Muscle of leg (tissue), 11 donors: ENCODE results near the gene DCDC2C. TPM values are rescaled to one million over a fixed set of nuclear protein-coding genes. Genes with fewer than 3 reads are reported as not detected.
"Not testable (repeated sequence)": the region's sequence is repeated elsewhere in the genome, so short reads cannot be mapped to it uniquely, and the experiment has no call there.

Experiments used
- DNase-seq: peaks from one replicate; pipeline ENCODE4 v3.0.0; 2013
- H3K27ac ChIP-seq: one replicate; pipeline ENCODE4 v1.5.1; 2013; ENCODE audit warnings: mild to moderate bottlenecking, low read length, control low read depth
- H3K27me3 ChIP-seq: one replicate; pipeline ENCODE4 v1.6.1; 2013; ENCODE audit warnings: low read length; ENCODE audit not compliant: control insufficient read depth, insufficient read depth
- H3K36me3 ChIP-seq: one replicate; pipeline ENCODE4 v1.6.1; 2013; ENCODE audit warnings: low read length; ENCODE audit not compliant: control insufficient read depth, insufficient read depth
- H3K4me1 ChIP-seq: one replicate; pipeline ENCODE4 v1.6.1; 2013; ENCODE audit warnings: low read length; ENCODE audit not compliant: control insufficient read depth, insufficient read depth
- H3K4me3 ChIP-seq: one replicate; pipeline ENCODE4 v1.5.1; 2013; ENCODE audit warnings: low read length, control low read depth
- H3K9me3 ChIP-seq: replicated peaks from 2 replicates; pipeline ENCODE4 v1.6.1; 2013; ENCODE audit warnings: low read depth, low read length; ENCODE audit not compliant: control insufficient read depth
- WGBS: methylation state at CpG from one replicate; pipeline ENCODE4 v1.1.5; 2013; ENCODE audit warnings: missing lambda C conversion rate; ENCODE audit not compliant: insufficient coverage; 5-methylcytosine and 5-hydroxymethylcytosine counted together
- polyA plus RNA-seq, 8 donors: library from polyadenylated mRNA; unstranded; fragments of 120-200 nt; gene quantifications; one replicate each; pipeline versions ENCODE4 v1.2.1 to v1.2.3, GENCODE V29; 2013; ENCODE audit warnings: inconsistent platforms in 1 of 8, low replicate concordance in 1 of 8; ENCODE audit not compliant: insufficient read length in 8 of 8, insufficient read depth in 1 of 8
- total RNA-seq: library from RNA; stranded (reverse); fragments of 120-200 nt; gene quantifications from one replicate; pipeline ENCODE4 v1.2.4, GENCODE V29; 2013

The DCDC2C gene
- total and polyA plus RNA-seq, 9 donors: 0.18 to 0.73 (median 0.29) TPM; not detected in 3

GRCh38 chr2:3806730-3807129 lies 103.4 kb downstream of the DCDC2C start:
- Histone ChIP-seq H3K27me3 (no peaks in the 10 kb centered on the region), H3K4me3 (no peak overlapping the region), H3K27ac (no peak overlapping the region), H3K9me3 (no peaks in the 10 kb centered on the region), H3K4me1 (no peaks in the 10 kb centered on the region), H3K36me3 (no peaks in the 10 kb centered on the region)
- DNase-seq: no peak
- 96% methylated on average over 4 of the region's 7 CpGs for WGBS

- WGBS: 93% methylated on average over 2 of the region's 3 CpGs
- H3K27me3 ChIP-seq: no peaks in the 10 kb centered on the region
- no peaks in the 10 kb centered on the region for H3K36me3 ChIP-seq
- H3K27ac ChIP-seq: no peak overlapping the region
- no peak overlapping the region for H3K4me3 ChIP-seq
- DNase-seq: no peak
- no peaks in the 10 kb centered on the region for H3K9me3 ChIP-seq
- no peaks in the 10 kb centered on the region for H3K4me1 ChIP-seq
Measured at GRCh38 chr2:3807853-3808252, 104.5 kb downstream of the DCDC2C start.

GRCh38 chr2:3814706-3815245 lies 111.4 kb downstream of the DCDC2C start:
- Histone ChIP-seq H3K27ac (no peak overlapping the region), H3K27me3 (no peaks in the 10 kb centered on the region), H3K4me3 (no peak overlapping the region), H3K4me1 (peaks cover 7% of the 10 kb centered on the region), H3K36me3 (no peaks in the 10 kb centered on the region), H3K9me3 (peaks cover 6% of the 10 kb centered on the region)
- DNase-seq: peak; percentile 47
- WGBS: 72% methylated on average over 7 of the region's 7 CpGs

DNA sequence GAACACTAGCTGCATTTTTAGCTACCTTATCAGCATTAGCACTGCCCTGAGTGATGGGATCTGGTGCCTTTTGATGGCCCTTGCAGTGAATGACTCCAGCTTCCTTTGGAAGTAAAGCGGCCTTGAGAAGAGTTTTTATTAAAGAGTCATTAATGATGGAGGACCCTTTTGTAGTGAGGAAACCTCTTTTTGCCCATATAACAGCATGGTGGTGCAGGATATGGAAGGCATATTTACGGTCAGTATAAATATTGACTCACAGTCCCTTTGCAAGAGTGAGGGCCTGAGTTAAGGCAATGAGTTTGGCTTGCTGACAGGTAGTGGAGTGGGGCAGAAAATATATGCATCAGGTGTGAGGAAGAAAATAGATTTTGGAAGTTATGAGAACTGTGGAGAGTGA lies 113.8 kb downstream of the DCDC2C start:
- not testable (repeated sequence) for H3K4me3 ChIP-seq, H3K36me3 ChIP-seq, H3K27me3 ChIP-seq, DNase-seq, H3K9me3 ChIP-seq, H3K4me1 ChIP-seq, H3K27ac ChIP-seq
- 78% methylated on average over 2 of the region's 2 CpGs for WGBS

- WGBS: no CpG with 5 or more reads among the region's 1 CpG
- no peak overlapping the region for H3K27ac ChIP-seq
- DNase-seq: peak; percentile 26
Measured at GRCh38 chr2:3823748-3824147, 120.4 kb downstream of the DCDC2C start.

GRCh38 chr2:3827673-3828575 lies 124.5 kb downstream of the DCDC2C start:
- H3K27me3 ChIP-seq: no peaks in the 10 kb centered on the region
- 57% methylated on average over 1 of the region's 6 CpGs for WGBS
- DNase-seq: no peak
- no peaks in the 10 kb centered on the region for H3K36me3 ChIP-seq
- H3K4me3 ChIP-seq: no peak overlapping the region
- no peaks in the 10 kb centered on the region for H3K4me1 ChIP-seq
- H3K9me3 ChIP-seq: peaks cover 3% of the 10 kb centered on the region
- H3K27ac ChIP-seq: no peak overlapping the region

More at GRCh38 chr2:3823748-3824147, 120.4 kb downstream of the DCDC2C start:
- H3K4me3 ChIP-seq: no peak overlapping the region
- H3K36me3 ChIP-seq: no peaks in the 10 kb centered on the region
- H3K4me1 ChIP-seq: no peaks in the 10 kb centered on the region
- no peaks in the 10 kb centered on the region for H3K9me3 ChIP-seq
- no peaks in the 10 kb centered on the region for H3K27me3 ChIP-seq

DNA sequence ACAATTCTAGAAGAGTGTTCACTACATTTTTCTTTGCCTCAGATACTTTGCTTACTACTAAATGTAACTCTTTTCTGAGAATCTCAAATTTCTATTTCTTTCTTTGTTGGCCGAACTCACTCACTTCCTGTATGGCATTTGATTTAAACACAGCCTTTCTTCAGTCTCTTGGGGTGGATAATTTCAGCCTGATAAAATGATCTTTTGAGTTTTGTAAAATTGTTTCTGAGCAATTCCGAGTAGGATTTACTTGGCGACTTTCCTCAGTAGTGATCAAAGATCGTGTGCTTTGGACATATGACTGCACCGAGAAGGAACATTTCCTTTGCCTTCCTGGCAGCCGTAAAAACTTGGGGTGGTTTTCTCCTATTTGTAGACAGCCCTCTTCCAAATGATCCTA lies 127.4 kb downstream of the DCDC2C start:
- peak; percentile 53 for DNase-seq
- Histone ChIP-seq H3K27ac (no peak overlapping the region), H3K9me3 (peaks cover 6% of the 10 kb centered on the region), H3K4me3 (no peak overlapping the region), H3K27me3 (no peaks in the 10 kb centered on the region), H3K36me3 (no peaks in the 10 kb centered on the region), H3K4me1 (no peaks in the 10 kb centered on the region)
- WGBS: no CpG with 5 or more reads among the region's 6 CpGs

- WGBS: 78% methylated on average over 7 of the region's 7 CpGs
- no peak for DNase-seq
- Histone ChIP-seq H3K9me3 (peaks cover 6% of the 10 kb centered on the region), H3K27me3 (no peaks in the 10 kb centered on the region), H3K4me3 (no peak overlapping the region), H3K36me3 (no peaks in the 10 kb centered on the region), H3K27ac (no peak overlapping the region), H3K4me1 (peaks cover 22% of the 10 kb centered on the region)
Measured at GRCh38 chr2:3837086-3837485, 133.7 kb downstream of the DCDC2C start.

GRCh38 chr2:3838348-3838747 lies 135.0 kb downstream of the DCDC2C start:
- Histone ChIP-seq H3K9me3 (peaks cover 4% of the 10 kb centered on the region), H3K4me3 (no peak overlapping the region), H3K27me3 (no peaks in the 10 kb centered on the region), H3K4me1 (peaks cover 23% of the 10 kb centered on the region), H3K27ac (peak overlapping the region; percentile 71), H3K36me3 (no peaks in the 10 kb centered on the region)
- WGBS: 100% methylated on average over 1 of the region's 3 CpGs
- DNase-seq: no peak

DNA sequence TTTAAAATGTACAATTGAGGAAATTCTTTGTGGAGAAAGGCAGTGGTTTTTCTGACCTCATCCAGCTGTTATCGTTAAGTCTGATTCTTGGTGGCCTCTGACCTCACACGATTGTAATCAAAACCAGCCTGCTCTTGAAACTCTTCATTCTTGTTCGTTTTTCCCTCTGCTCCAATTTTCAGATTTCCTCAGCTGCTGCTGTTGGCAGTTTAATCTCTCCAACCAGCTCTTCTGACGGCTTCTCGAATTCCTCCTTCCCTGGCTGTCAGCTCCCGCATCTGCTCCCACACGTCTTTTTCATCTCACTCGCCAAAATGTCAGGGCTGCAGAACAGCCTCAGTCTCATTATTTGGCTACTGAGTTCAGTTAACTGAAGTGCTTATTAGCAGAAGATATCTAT lies 136.1 kb downstream of the DCDC2C start:
- WGBS: 9% methylated on average over 6 of the region's 8 CpGs
- H3K27me3 ChIP-seq: no peaks in the 10 kb centered on the region
- peak; percentile 89 for DNase-seq
- peaks cover 23% of the 10 kb centered on the region for H3K4me1 ChIP-seq
- H3K36me3 ChIP-seq: no peaks in the 10 kb centered on the region
- peaks cover 4% of the 10 kb centered on the region for H3K9me3 ChIP-seq
- no peak overlapping the region for H3K4me3 ChIP-seq
- H3K27ac ChIP-seq: peak overlapping the region; percentile 71
